HepG2 (cell line): ENCODE measurements around the gene BRIP1. TPM values are rescaled to one million over a fixed set of nuclear protein-coding genes. Genes with fewer than 3 reads are reported as not detected.

Source experiments
- AGO2 ChIP-seq: fragments of 200-400 bp; formaldehyde crosslinking; optimal IDR thresholded peaks from 2 replicates; pipeline ENCODE3; 2017; ENCODE audit warnings: mild to moderate bottlenecking, low read depth, low read length, moderate library complexity
- ARID5B ChIP-seq: IDR thresholded peaks from 2 replicates; pipeline ENCODE4 v1.4.0; 2020; ENCODE audit warnings: mild to moderate bottlenecking, missing genetic modification reagents
- FOSL2 ChIP-seq: sonication (generic); formaldehyde crosslinking; IDR thresholded peaks from 2 replicates; pipeline ENCODE4 v1.4.0; 2020; ENCODE audit warnings: missing genetic modification reagents
- GATAD1 ChIP-seq: IDR thresholded peaks from 2 replicates; pipeline ENCODE4 v1.6.1; 2016; ENCODE audit warnings: missing genetic modification reagents, missing compliant biosample characterization
- GZF1 ChIP-seq: sonication (generic); formaldehyde crosslinking; IDR thresholded peaks from 2 replicates; pipeline ENCODE4 v1.5.1; 2020; ENCODE audit warnings: mild to moderate bottlenecking, missing genetic modification reagents
- HDAC6 ChIP-seq: fragments of 200-600 bp; sonication (generic); IDR thresholded peaks from 2 replicates; pipeline ENCODE4 v1.7.0; 2017; ENCODE audit warnings: mild to moderate bottlenecking, antibody characterized with exemption, low read length, low read depth
- NCOA1 ChIP-seq: sonication (generic); formaldehyde crosslinking; IDR thresholded peaks from 2 replicates; pipeline ENCODE4 v1.9.0; 2021; ENCODE audit warnings: missing genetic modification reagents
- NFATC3 ChIP-seq: sonication (generic); formaldehyde crosslinking; IDR thresholded peaks from 2 replicates; pipeline ENCODE4 v1.5.1; 2020; ENCODE audit warnings: mild to moderate bottlenecking, missing genetic modification reagents
- NFKBIZ ChIP-seq: IDR thresholded peaks from 2 replicates; pipeline ENCODE4 v1.6.1; 2018; ENCODE audit warnings: missing genetic modification reagents, missing compliant biosample characterization
- NR2F6 ChIP-seq, 2 experiments: IDR thresholded peaks; 2 replicates each; pipeline ENCODE4 v1.6.1; 2016; ENCODE audit warnings: antibody characterized with exemption in 1 of 2, mild to moderate bottlenecking in 1 of 2
- PATZ1 ChIP-seq: sonication (generic); formaldehyde crosslinking; IDR thresholded peaks from 2 replicates; pipeline ENCODE4 v1.4.0; 2020; ENCODE audit warnings: missing genetic modification reagents
- PLSCR1 ChIP-seq: sonication (generic); formaldehyde crosslinking; IDR thresholded peaks from 2 replicates; pipeline ENCODE4 v1.5.0; 2020; ENCODE audit warnings: missing genetic modification reagents, mild to moderate bottlenecking, borderline replicate concordance
- PRMT3 ChIP-seq: sonication (generic); formaldehyde crosslinking; IDR thresholded peaks from 2 replicates; pipeline ENCODE4 v1.8.1; 2022; ENCODE audit warnings: low read depth, mild to moderate bottlenecking, moderate library complexity, missing genetic modification reagents, borderline replicate concordance
- RNF219 ChIP-seq: sonication (generic); formaldehyde crosslinking; IDR thresholded peaks from 2 replicates; pipeline ENCODE4 v1.5.0; 2020; ENCODE audit warnings: mild to moderate bottlenecking, missing genetic modification reagents
- TP53 ChIP-seq: sonication (generic); formaldehyde crosslinking; conservative IDR thresholded peaks from 2 replicates; pipeline ENCODE4 v1.4.0; 2020; ENCODE audit warnings: missing genetic modification reagents
- ZFP91 ChIP-seq: sonication (generic); formaldehyde crosslinking; IDR thresholded peaks from 2 replicates; pipeline ENCODE4 v1.9.0; 2022; ENCODE audit warnings: missing genetic modification reagents, mild to moderate bottlenecking, borderline replicate concordance
- ZNF124 ChIP-seq: sonication (generic); formaldehyde crosslinking; IDR thresholded peaks from 2 replicates; pipeline ENCODE4 v1.4.0; 2020; ENCODE audit warnings: missing genetic modification reagents
- ZNF24 ChIP-seq: fragments of 450-650 bp; IDR thresholded peaks from 2 replicates; pipeline ENCODE4 v1.6.1; 2017; ENCODE audit warnings: antibody characterized with exemption, mild to moderate bottlenecking
- polyA plus RNA-seq, 8 experiments: library from polyadenylated mRNA; depleted of rRNA in 3 of 8; stranded (reverse) in 7 of 8; unstranded in 1 of 8; fragments of >200 nt; fragmentation: Illumina TruSeq in 4 of 8; extraction: Trizol in 4 of 8; gene quantifications; 2 replicates each; pipeline versions ENCODE4 v1.2.1 to v1.2.3, GENCODE V29; 2011 to 2016; ENCODE audit warnings: low read depth in 4 of 8, missing spikeins in 1 of 8, mixed read lengths in 1 of 8; ENCODE audit not compliant: insufficient read depth in 1 of 8
- total RNA-seq, 5 experiments: library from RNA; depleted of rRNA; stranded (reverse); fragments of >200 nt; fragmentation: Illumina TruSeq; extraction: Trizol; gene quantifications; 2 replicates each; pipeline ENCODE4 v1.2.3, GENCODE V29; 2016; ENCODE audit warnings: low read depth in 1 of 5

The BRIP1 gene
- total and polyA plus RNA-seq, 2 of the 13 experiments (the other 11 are each of a cell fraction or from before 2014, with no cell fraction given) = 3.8 to 27.7 TPM

GRCh38 chr17:61862975-61863800 is at the start of gene BRIP1 (continued):
- peak; percentile 62; the same call in 1 of the 2 replicates for TF ChIP-seq ARID5B (CRISPR knock-in tag)
- TF ChIP-seq ZNF124 = no peak; the same call in 1 of the 2 replicates
- TF ChIP-seq GZF1 (CRISPR knock-in tag) = peak; percentile 69; the same call in 1 of the 2 replicates
- TF ChIP-seq PRMT3 (CRISPR knock-in tag) = no peak; the same call in 1 of the 2 replicates
- TF ChIP-seq ZNF24 = no peak
- TF ChIP-seq NCOA1 (CRISPR knock-in tag) = no peak
- TF ChIP-seq AGO2 = no peak
- peak; percentile 85 for TF ChIP-seq GATAD1 (CRISPR knock-in tag)
- TF ChIP-seq NR2F6 (IDR thresholded peaks at IDR 0.05) = no peak
- TF ChIP-seq NR2F6 (CRISPR knock-in tag; IDR thresholded peaks at IDR 0.05) = no peak
- no peak for TF ChIP-seq TP53
- peak; percentile 74; the same call in 1 of the 2 replicates for TF ChIP-seq ZFP91 (CRISPR knock-in tag)
- 0 out of 2 replicates have a peak, but pooled peaks have one; percentile 48 for TF ChIP-seq NFATC3 (CRISPR knock-in tag)
- TF ChIP-seq PLSCR1 (CRISPR knock-in tag) = no peak
- no peak for TF ChIP-seq FOSL2 (CRISPR knock-in tag)
- no peak for TF ChIP-seq HDAC6
- no peak for TF ChIP-seq NFKBIZ
- TF ChIP-seq RNF219 = no peak
- peak; percentile 20; the same call in 1 of the 2 replicates for TF ChIP-seq PATZ1 (CRISPR knock-in tag)
